ENCODE measurements around the gene PHLPP1.

PHLPP1 gene

DNA sequence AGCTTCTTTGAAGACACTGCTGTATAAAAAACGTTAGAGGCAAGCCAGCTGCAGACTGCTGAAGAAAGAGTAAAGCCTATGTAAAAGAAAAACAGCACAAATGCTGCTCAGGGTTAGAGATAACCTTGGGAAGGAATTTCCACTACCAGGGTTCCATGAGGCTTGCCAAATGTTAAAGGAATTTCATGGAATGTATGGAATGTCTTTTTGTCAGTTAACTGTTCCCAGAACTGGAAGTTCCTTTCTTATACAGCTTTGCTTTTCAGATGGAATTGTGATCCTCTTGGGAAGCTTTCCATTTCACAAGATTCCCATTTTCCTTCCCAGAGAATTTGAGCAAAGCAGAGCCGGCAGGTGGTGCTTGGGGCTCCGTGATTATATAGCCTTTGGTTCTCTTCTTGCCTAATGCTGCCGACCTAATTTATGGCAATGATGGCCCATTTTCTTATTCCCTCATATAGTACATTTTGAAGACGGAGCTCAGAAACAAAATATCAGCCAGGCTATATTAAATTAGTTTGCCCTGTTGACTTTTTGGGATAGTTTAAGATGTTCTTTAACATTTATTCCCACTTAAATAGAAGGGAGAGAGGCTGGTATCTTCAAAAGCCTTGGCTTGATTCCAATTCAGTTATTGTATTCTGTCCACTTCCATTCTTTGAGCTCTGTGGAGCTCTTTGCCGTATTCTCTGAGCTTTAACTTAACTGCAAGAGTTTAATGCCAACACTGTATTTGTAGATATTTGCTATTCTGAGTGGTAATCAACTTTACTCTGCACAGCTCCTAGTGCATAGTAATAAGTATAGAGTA is 162.3 kb downstream of the PHLPP1 start:
- in situ Hi-C loops (cut with MboI; ENCODE audit: low sequenced_read_pairs, unreplicated experiment) = no loop called here
- TF ChIP-seq, protein P1, sequence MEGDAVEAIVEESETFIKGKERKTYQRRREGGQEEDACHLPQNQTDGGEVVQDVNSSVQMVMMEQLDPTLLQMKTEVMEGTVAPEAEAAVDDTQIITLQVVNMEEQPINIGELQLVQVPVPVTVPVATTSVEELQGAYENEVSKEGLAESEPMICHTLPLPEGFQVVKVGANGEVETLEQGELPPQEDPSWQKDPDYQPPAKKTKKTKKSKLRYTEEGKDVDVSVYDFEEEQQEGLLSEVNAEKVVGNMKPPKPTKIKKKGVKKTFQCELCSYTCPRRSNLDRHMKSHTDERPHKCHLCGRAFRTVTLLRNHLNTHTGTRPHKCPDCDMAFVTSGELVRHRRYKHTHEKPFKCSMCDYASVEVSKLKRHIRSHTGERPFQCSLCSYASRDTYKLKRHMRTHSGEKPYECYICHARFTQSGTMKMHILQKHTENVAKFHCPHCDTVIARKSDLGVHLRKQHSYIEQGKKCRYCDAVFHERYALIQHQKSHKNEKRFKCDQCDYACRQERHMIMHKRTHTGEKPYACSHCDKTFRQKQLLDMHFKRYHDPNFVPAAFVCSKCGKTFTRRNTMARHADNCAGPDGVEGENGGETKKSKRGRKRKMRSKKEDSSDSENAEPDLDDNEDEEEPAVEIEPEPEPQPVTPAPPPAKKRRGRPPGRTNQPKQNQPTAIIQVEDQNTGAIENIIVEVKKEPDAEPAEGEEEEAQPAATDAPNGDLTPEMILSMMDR (IDR thresholded peaks at IDR 0.05; ENCODE audit: borderline replicate concordance, control extremely low read depth, extremely low read depth, insufficient read depth, missing control alignments) = no peak
- DNase-seq (ENCODE audit: low spot score) = no peak

DNA sequence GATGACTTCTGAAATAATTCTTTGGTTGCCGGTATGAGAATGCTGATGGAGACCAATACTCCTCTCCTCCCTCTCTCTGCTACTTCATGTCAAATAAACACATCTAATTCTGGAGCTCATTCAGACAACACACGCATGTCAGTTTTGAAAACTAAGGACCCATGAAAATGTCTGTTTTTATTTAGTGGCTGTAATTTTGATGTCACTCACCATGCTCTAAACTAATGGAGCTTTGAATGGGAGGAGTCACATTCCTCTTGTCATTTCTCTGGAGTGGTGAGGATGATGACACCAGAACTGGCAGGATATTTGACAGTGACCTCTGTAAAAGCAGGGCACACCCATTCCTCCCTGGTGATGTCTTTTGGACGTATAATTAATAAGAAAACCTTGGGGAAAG is 163.0 kb downstream of the PHLPP1 start:
- TF ChIP-seq, protein P1 (IDR thresholded peaks at IDR 0.05; ENCODE audit: borderline replicate concordance, control extremely low read depth, extremely low read depth, insufficient read depth, missing control alignments) = no peak
- no peak for DNase-seq (ENCODE audit: low spot score)
- in situ Hi-C loops (cut with MboI; ENCODE audit: low sequenced_read_pairs, unreplicated experiment) = no loop called here

DNA sequence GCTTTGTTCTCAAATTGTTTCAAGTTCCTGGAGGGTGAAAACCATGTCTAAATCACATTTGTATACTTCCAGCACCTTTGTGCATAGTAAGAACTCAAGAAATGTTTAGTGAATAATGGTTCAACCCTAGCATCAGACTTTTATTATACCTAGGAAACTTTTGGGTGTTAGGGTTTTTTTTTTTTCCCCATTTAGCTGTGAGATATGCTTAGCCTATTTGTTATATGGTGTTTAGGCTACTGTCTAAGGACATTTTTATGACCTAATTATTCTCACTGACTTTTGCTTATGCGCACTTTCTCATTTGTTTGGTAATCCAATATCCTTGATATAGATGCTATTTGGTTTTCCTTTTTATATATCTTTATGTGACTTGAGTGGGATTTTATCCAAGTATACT is 164.7 kb downstream of the PHLPP1 start:
- TF ChIP-seq, protein P1 (IDR thresholded peaks at IDR 0.05; ENCODE audit: borderline replicate concordance, control extremely low read depth, extremely low read depth, insufficient read depth, missing control alignments) = no peak
- in situ Hi-C loops (cut with MboI; ENCODE audit: low sequenced_read_pairs, unreplicated experiment) = no loop called here
- no peak for DNase-seq (ENCODE audit: low spot score)

DNA sequence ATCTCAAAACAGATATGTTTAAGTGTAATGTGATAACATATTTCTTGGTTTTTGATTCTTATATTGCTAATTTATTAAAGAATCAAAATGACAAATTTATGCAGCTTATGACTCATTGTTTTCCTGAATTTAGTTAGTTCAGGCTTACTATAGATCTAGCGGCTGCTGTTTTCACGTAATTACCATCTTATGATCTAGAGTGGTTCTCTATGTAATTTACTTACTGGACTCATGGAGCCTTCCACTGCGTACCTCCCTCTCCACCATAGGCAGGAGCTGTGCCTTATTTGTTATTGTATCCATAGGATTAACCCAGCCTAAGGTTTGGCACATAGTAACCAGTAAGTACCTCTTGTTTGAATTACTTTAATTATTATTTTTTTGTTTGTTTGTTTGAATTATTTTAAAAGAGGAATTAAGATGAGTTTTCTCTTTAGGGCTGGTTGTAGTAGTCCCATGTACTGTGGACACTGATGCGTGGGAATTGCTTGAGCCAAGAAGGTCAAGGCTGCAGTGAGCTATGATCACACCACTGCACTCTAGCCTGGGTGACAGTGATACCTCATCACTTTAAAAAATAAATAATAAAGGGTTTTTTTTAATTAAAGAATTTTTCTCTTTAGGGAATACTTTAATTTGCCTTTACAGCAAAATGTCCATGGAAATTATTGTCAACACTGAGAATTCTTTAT is 165.5 kb downstream of the PHLPP1 start:
- in situ Hi-C loops (cut with MboI; ENCODE audit: low sequenced_read_pairs, unreplicated experiment) = no loop called here

DNA sequence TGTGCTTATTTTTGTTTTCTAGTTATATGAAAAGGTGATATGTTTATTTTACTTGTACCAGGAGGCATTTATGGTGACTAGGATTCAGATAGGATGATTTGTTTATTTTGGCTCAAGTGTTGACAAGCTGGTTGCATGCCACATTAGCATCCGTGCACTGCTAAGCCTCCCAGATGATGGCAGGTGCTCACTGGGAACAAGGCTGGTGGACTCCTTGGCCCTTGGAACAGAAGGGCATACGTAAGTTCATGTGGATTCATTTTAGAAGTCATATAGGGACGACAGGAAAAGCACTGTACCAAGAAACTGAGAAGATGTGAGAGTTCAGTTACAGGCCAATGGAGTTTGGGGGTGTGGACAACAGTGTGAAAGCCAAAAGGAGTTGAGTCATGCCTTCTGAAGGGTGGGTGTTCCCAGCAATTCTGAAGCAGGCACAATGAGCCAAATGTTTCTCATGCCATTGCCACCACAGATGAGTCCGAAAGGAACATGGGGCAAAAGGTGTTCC is 166.2 kb downstream of the PHLPP1 start:
- DNase-seq (ENCODE audit: low spot score) = peak; percentile 37
- TF ChIP-seq, protein P1 (IDR thresholded peaks at IDR 0.05; ENCODE audit: borderline replicate concordance, control extremely low read depth, extremely low read depth, insufficient read depth, missing control alignments) = no peak
- in situ Hi-C loops (cut with MboI; ENCODE audit: low sequenced_read_pairs, unreplicated experiment) = no loop called here

More for the DNA sequence above, 165.5 kb downstream of the PHLPP1 start:
- TF ChIP-seq, protein P1 (IDR thresholded peaks at IDR 0.05; ENCODE audit: borderline replicate concordance, control extremely low read depth, extremely low read depth, insufficient read depth, missing control alignments) = no peak
- DNase-seq (ENCODE audit: low spot score) = no peak

DNA sequence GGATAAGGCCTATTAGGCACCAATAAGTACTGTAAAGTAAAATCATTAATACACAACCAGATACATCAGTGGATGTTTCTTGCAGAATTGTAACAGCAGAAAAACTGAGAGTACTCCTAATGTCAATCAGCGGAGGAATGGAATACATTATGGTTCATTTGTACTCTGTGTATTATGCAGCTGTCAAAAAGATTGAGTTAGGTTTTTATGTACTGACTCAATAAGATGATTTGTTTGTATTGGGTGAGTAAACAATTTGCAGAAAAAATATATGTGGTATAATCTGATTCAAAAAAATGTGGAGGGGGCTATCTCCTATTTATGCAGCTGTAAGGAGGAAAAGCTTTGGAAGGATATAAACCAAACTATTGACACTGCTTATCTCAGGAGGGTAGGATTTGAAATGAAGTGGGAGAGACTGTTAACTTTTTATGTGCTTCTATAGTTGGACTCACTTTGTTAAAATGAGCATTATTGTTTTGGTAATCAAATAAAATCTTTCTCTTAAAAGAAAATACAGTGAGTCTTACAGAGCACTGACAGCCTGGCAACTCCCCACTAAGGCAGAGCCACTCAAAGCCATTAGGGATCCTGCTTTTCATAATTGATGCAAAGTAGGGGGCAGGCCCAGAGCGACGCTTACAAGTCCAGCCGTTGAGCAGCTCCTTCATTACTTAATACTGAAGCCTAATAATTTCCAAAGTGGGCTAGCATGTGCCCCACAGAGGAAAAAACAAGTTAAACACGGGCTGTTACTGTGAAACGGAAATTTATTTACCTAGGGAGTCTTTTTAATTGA is 168.8 kb downstream of the PHLPP1 start:
- TF ChIP-seq, protein P1 (IDR thresholded peaks at IDR 0.05; ENCODE audit: borderline replicate concordance, control extremely low read depth, extremely low read depth, insufficient read depth, missing control alignments) = no peak
- no peak for DNase-seq (ENCODE audit: low spot score)
- in situ Hi-C loops (cut with MboI; ENCODE audit: low sequenced_read_pairs, unreplicated experiment) = no loop called here

Data from GM13976 (cell line).